ENCODE results near the gene HORMAD2.
A peak's percentile ranks its signal among the peaks of the same experiment; 100 is the strongest.
"Not testable (repeated sequence)": the region's sequence is repeated elsewhere in the genome, so short reads cannot be mapped to it uniquely, and the experiment has no call there.

HORMAD2 gene

DNA sequence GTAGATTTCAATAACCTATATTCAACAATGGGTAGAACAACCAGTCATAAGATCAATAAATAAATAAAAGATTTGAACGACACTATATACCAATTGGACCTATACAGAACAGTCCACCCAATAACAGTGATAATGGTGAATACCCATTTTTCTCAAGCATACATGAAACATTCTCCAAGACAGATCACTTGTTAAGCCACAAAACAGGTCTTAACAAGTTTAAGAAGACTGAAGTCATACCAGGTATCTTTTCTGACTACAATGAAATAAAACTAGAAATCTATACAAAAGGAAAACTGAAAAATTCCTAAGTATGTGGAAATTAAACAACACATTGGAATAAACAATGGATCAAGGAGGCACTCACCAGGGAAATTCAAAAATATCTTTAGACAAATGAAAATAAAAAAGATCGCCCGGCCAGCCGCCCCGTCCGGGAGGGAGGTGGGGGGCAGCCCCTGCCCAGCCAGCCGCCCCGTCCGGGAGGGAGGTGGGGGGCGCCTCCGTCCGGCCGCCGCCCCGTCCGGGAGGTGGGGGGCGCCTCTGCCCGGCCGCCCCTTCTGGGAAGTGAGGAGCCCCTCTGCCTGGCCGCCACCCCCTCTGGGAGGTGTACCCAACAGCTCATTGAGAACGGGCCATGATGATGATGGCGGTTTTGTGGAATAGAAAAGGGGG, 20.8 kb upstream of the HORMAD2 start:
- DNase-seq, result not testable (repeated sequence)

DNA sequence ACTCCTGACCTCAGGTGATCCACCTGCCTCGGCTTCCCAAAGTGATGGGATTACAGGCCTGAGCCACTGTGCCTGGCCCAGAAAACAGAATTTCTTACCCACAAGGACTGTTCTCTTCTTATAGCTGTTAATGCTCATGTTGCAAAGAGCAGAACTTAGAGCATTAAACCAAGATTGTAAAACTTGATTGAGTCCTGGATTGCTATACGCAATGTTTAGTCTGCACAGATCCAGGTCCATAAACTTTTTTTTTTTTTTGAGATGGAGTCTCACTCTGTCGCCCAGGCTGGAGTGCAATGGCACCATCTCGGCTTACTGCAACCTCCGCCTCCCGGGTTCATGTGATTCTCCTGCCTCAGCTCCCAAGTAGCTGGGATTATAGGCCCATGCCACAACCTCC, 19.2 kb upstream of the HORMAD2 start:
- DNase-seq, result not testable (repeated sequence)

DNA sequence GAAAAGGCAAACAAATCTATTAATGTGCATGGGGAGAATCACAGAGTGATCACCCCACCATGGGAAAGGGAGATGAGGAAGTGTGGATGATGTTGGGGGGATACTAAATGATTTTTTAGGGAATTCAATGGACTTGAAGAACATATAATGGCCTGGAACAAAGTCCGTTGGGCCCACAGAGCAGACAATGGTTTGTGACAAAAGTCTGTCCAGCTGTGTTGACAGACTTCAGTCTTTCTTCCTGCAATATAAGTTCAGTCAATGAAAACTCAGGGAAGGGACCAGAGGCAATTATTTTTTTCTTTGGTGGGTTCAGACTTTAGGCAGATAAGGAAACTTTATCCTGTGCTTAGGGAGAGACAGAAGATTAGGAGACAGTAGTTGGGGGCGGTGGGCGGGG, 18.0 kb upstream of the HORMAD2 start:
- no peak for DNase-seq

DNA sequence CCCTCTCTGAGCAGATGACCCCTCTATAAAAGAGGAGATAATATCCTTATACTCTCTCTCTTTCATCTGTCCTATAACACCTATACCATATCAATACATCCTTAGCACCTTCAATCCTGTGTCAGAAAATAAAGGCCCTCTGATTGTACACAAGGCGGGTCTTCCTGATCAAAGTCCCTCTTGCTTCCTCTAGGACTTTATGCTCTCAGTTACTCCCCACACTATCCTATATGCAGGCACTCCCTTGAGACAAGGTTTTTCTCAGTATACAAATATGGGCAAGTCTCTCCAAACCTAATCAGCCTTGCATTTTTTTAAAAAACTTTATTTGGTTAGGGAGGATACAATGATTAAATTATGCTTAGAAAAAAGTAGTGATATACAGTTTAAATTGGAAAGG, 17.3 kb upstream of the HORMAD2 start:
- DNase-seq, result no peak

DNA sequence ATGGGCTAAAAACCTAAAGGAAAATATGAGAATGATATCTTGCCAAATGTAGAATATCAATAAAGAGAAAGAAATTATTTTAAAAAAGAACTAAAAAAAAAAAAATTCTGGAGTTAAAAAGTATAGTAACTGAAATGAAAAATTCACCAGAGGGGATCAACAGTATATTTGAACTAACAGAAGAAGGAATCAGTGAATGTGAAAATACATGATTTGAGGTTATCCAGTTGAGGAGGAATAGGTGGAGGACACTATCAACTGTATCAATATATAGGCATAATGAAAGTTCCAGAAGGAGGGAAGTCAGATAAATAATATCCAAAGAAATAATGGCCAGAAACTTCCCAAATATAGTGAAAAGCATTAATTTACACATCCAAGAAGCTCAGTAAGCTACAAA, 16.1 kb upstream of the HORMAD2 start:
- DNase-seq, result no peak

DNA sequence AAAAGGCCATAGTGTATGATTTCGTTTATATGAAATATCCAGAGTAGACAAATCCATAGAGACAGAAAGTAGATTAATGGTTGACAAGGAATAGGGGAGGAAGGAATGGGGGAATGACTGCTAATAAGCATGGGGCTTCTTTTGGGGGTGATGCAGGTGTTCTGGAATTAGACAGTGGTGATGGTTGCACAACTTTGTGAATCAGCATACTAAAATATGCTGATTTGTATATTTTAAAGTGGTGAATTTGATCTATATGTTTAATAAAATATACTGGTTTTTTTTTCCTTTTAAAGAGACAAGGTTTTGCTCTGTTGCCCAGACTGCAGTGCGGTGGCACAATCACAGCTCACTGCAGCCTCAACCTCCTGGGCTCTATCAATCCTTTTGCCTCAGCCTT, 6.5 kb upstream of the HORMAD2 start:
- DNase-seq, result no peak

DNA sequence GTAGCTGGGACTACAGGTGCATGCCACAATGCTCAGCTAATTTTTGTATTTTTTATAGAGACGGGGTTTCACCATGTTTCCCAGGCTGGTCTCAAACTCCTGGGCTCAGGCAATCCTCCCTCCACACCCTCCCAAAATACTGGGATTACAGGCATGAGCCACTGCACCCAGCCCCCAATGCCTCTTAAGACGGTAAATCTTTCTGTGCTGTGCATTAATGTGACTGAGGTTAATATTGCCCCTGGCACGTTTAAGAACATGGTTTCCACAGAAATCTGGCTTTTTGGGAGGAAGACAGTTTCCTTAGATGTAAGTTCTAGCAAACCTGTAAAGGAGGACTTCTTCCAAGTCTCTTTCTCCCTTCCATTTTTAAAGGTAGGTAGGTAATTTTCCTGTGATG, 6.1 kb upstream of the HORMAD2 start:
- no peak for DNase-seq

DNA sequence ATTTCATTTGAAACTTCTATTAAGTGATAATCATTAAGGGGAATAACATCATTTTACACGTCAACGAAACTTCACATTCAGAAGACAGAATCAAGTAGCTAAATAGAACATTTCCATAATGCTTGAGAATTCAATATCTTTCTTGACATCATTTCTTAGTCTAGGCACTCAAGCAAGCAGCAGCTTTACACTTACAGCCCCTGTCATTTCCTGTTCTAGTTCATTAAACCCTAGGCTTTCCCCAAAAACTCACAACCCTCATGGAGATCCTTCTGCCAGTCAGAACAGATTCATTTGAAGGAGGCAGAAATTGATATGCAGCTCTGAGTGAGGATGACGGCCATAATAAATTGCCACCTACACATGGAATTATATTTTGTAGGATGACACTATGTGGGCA, 5.3 kb upstream of the HORMAD2 start:
- DNase-seq, result no peak

DNA sequence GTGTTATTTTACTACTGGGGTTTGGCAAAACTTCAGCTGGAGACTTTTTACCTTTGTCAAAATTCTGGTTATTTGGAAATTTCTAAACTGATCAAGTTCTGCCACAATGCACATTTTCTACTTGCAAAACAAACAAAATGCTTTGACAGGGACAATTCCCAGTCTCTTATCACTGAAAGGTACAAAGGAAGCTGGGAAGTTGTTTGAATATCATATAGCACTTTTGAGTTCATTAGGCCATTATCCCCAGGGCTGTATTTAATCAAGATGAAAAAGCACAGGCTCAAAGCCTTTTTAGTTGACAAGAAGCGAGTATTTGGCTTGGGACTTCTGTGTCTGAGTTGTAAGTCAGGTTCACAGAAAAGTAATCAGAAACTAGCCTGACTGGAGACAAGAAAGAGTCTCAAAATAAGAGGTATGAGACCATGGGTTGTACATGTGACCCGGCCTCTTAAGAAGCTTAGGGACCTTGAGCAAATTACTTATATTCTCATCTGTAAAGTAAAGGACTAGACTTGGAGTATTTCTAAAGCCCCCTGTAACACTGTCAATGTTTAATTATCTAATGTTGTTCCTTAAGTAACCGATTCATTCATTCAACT, 2.9 kb upstream of the HORMAD2 start:
- DNase-seq, result no peak

DNA sequence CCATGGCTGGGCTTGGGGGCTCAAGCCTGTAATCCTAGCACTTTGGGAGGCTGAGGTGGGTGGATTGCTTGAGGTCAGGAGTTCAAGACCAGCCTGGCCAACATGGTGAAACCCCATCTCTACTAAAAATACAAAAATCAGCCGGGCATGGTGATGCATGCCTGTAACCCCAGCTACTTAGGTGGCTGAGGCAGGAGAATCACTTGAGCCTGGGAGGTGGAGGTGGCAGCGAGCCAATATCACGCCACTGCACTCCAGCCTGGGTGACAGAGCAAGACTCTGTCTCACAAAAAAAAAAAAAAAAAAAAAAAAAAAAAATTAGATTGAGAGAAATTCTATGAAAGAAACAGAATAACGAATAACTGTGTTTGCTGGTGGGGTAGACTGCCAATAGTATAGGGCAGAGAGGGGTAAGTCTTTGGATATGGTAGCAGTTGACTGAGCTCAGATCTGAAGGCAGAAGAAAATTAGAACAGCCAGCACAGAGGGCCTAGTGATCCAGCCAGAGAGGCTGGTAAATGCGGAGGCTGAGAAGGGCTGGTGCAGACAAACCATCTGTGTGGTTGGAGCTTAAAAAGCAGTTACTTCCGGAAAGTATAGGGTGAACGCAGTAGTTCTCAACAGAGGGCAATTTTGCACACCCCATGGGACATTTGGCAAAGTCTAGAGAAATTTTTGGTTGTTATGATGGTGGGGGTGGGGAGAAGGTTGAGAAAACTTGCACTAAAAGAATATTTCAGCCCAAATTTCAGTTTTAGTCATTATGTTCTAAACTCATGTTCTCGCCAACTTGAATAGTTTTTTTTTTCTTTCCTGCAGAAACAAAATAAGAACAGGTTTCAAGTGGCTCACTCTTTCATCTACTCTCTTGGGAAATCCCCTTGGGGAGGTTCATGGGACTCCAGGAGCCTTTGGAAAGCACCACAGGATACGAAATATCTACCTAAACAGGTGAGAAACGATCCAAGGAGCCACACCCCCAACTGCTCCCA, 1.6 kb upstream of the HORMAD2 start:
- peak; percentile 60 for DNase-seq

DNA sequence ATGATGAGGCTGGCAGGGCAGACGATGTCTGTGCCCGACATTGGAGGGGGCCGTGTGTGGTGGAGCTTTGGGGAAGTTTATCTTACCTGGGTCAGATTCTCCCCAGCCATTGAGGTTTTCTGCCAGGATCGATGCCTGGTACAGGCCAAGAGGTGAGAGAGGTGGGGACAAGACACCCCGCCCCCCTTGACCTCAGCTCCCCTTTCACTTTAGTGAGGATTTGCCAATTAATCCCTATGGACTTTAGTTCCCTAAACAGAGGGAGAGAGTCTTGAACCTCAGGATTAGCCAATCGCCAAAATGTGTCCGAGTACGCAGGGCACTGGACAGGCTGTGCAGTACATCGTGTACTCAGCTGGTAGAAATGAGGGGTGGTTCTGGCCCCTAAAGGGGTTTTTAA, 541 bp downstream of the HORMAD2 start:
- no peak for DNase-seq

DNA sequence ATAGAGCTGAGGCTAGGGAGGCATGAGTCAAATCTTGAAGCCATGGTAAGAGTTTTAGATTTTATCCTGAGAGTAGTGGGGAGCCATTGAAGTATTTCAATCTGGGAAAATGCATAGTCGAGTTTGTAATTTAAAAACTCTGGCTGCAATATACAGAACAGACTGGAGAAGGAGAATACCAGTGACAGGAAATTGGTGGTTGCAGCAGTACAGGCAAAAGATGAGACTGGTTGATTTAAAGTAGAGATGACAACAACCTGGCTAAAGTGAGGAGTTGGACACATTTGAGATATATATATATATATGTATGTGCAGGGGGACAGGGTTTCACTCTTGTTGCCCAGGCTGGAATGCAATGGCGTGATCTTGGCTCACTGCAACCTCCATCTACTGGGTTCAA, 6.2 kb downstream of the HORMAD2 start:
- no peak for DNase-seq

DNA sequence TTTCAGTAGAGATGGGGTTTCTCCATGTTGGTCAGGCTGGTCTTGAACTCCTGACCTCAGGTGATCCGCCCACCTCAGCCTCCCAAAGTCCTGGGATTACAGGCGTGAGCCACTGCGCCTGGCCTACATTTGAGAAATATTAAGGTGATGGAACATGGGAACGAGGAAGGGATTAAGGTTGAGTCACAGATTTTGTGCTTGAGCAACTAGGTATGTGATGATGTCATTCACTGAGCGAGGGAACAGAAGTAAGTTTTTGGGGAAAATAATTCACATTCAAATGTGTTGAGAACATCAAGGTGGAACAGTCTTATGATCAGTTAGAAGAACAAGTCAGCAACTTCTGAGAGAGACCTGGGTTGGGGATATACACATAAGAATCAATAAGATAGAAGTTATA, 6.8 kb downstream of the HORMAD2 start:
- not testable (repeated sequence) for DNase-seq

DNA sequence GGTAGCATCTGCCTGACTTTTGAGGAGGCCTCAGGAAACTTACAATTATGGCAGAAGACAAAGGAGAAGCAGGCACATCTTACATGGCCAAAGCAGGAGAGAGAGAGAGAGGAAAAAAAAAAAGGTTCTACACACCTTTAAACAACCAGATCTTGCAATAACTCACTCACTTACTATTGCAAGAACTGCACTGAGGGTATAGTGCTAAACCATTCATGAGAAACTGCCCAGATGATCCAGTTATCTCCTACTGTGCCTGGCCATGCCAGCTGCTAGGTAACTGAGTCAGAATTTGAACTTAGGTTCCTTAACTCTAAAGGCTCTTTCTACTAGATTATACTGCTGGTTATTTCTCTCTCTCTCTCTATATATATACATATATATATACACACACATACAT, 7.3 kb downstream of the HORMAD2 start:
- DNase-seq, result no peak

DNA sequence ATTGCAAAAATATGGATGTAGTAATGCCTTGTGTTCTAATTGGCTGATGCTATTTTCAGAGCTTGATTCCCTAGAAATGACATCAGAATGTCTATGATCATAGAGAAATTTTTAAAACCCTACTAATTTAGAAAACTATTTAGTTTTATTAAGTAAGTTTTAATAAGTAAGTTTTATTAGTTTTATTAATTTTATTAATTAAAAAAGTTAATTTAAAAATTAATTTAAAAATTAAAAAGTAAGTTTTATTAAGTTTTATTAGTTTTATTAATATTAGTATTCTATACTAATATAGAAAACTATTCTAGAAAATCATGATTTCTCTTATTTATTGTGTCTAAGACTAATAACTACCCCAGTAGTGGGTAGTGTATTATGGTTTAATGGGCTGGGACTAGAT, 8.2 kb downstream of the HORMAD2 start:
- no peak for DNase-seq

DNA sequence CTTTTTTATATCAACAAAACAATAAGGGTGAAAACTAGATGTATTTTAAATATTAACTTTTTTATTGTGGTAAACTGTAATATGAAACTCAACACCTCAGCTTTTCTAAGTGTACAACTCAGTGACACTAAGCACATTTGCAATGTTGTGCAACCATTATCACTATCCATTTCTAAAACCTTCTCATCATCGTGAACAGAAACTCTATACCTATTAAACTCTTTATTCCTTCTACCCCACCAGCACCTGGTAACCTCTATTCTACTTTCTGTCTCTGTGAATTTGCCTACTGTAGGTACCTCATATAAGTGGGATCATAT, 9.4 kb downstream of the HORMAD2 start:
- no peak for DNase-seq

DNA sequence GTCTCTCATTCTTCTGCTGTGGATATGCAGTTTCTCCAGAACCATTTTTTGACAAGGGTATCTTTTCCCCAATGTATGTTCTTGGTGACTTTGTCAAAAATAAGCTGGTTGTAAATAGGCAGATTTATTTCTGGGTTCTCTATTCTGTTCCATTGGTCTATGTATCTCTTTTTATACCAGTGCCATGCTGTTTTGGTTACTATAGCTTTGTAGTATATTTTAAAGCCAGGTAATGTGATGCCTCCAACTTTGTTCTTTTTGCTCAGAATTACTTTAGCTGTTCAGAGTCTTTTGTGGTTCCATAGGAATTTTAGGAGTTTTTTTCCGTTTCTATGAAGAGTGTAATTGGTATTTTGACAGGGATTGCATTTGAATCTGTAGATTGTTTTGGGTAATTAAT, 12.4 kb downstream of the HORMAD2 start:
- DNase-seq, result no peak

DNA sequence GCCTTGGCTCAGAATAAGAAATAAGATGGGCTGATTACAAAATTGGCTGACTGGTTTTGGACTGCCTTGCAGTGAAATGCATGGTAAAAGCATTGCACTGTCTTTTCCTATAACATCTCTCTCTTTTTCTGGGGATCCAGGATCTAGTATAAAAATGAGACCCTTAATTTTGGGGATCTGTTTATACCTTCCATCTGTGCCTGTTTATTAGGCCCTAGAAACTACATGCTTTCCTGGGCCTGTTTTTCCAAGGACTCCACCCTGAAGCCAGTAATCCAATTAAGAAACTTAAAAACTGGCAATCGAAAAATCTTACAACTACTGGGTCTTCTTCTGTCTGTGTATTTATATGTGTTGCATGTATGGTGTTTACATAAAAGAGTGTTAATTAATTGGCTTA, 14.5 kb downstream of the HORMAD2 start:
- DNase-seq, result no peak

DNA sequence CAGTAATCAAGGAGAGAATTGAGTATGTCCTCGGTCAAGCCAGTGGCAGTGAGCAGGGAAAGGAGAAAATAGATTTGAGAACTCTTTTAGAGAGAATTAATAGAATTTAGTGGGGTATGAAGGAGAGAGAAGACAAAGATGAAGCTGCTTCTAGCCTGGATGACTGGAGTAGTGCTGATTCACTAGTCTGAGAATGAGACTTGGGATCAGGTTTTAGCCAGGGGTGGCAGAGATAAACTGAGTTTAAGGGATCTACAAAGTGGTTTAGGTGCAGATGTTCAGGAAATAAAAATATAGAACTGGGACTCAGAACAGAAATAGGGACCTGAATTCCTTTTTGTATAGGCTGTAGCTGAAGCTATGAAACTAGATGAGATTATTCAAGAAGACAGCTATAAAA, 17.6 kb downstream of the HORMAD2 start:
- no peak for DNase-seq

DNA sequence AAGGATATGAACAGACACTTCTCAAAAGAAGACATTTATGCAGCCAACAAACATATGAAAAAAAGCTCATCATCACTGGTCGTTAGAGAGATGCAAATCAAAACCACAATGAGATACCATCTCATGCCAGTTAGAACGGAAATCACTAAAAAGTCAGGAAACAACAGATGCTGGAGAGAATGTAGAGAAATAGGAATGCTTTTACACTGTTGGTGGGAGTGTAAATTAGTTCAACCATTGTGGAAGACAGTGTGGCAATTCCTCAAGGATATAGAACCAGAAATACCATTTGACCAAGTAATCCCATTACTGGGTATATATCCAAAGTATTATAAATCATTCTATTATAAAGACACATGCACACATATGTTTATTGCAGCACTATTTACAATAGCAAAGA, 20.5 kb downstream of the HORMAD2 start:
- peak; percentile 46 for DNase-seq

DNA sequence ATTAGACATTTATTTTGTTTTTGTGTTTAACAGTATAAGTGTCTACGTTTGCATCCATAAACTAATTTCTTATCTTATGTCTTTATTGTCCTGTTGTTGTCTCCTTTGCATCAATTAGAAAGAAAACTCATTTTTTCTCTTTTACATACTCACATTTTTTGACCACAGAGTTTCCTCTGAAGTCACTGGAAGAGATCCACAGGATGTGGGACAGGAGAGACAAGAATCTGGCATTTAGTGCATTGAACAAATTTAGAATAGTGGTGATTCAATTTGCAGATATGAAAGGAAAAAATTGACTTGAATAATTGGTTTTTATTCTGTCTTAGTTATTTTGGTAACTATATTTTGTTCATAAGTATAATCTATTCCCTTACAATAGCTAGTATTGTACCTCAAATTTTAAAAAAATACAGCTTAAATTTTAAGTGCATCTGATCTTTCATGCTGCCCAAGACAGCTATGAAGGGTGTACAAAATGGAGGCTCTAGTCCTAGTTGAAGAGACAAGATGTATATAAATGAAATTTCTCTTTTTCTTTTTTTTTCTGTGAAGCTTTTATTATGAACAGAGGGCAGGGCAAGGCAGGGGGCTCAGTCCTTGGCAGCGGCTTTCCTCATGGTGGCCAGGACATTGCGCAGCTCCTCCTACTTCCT, 24.4 kb downstream of the HORMAD2 start:
- peak; percentile 71 for DNase-seq

DNA sequence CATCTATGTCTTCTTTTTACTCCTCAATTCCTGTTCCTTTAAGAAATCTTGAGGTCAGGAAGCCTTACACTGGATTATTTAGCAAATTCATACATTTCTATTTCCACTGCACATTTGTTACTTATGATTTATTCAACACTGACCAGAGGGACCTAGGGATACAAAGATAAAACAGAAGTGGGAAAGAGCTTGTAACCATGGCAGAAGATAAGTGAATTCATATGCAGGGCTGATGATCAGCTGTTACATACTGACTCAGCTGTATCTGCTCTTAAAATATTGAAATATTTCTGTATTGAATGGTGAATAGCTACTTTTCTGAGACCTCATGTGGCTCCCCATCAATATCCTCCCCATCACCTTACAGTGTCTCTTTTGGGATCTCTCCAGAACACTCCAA, 25.2 kb downstream of the HORMAD2 start:
- no peak for DNase-seq

DNA sequence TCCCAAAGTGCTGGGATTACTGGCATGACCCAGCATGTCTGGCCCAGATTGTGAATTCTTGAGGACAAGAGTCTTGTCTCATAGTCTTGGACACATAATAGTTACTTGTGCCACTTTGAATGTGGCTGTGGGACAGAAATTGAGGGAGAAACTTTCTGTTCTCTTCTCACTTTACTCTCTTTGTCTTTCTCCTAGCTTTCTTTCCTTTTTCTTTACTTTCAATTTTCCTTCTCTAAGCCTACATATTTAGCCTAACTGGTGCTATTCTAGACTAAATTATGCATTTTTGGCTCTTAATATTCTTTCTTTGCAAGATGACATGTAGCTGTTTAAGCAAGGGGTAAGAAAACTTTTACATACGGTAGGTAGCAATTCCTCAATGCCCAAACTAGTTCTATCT, 33.2 kb downstream of the HORMAD2 start:
- DNase-seq, result no peak

DNA sequence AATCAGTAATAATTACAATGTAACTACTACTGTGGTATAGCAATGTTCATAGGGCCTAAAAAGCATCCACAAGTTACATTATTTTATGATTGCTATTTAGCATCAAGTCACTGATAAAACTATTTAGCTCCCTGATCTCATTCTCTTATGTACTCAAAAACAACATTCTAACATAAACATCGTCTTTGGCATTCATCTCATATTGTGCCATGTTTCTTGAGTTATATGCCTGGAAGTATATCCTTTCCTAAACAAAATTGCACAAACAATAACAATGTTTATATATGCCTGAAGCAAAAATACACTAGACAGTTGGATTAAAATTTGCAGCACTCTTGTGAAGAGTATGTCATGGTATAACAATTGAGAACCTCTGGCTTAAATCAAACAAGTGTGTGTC, 34.1 kb downstream of the HORMAD2 start:
- no peak for DNase-seq
